Inferior parietal cortex (tissue), 1 donor: Measurements from ENCODE around the gene GPRC5C.

ENCODE experiments used
- DNase-seq: peaks from one replicate; pipeline ENCODE4 v3.0.0-alpha.2; 2016; ENCODE audit errors: extremely low spot score

Gene GPRC5C

GRCh38 chr17:74452033-74452840 lies 20.3 kb downstream of the GPRC5C start:
- DNase-seq: no peak

GRCh38 chr17:74452841-74453661 lies 21.2 kb downstream of the GPRC5C start:
- DNase-seq: no peak

GRCh38 chr17:74453665-74454196 lies 21.8 kb downstream of the GPRC5C start:
- no peak for DNase-seq

GRCh38 chr17:74454197-74455024 lies 22.5 kb downstream of the GPRC5C start:
- DNase-seq: peak; percentile 66

GRCh38 chr17:74455025-74455545 lies 23.2 kb downstream of the GPRC5C start:
- DNase-seq: no peak

GRCh38 chr17:74455821-74456220 lies 23.9 kb downstream of the GPRC5C start:
- no peak for DNase-seq

GRCh38 chr17:74457146-74457819 lies 25.4 kb downstream of the GPRC5C start:
- peak; percentile 89 for DNase-seq

- DNase-seq: no peak
These were observed 25.9 kb downstream of the GPRC5C start for GRCh38 chr17:74457820-74458166.

GRCh38 chr17:74458835-74459234 lies 26.9 kb downstream of the GPRC5C start:
- no peak for DNase-seq

GRCh38 chr17:74459622-74460021 lies 27.7 kb downstream of the GPRC5C start:
- no peak for DNase-seq

- DNase-seq: no peak
These were observed 28.4 kb downstream of the GPRC5C start for GRCh38 chr17:74460241-74460640.

GRCh38 chr17:74460996-74461395 lies 29.1 kb downstream of the GPRC5C start:
- DNase-seq: no peak

GRCh38 chr17:74461611-74462010 lies 29.7 kb downstream of the GPRC5C start:
- DNase-seq: no peak

- DNase-seq: no peak
These were observed 33.0 kb downstream of the GPRC5C start for GRCh38 chr17:74464730-74465377.

GRCh38 chr17:74465378-74466110 lies 33.7 kb downstream of the GPRC5C start:
- DNase-seq: no peak

- no peak for DNase-seq
These were observed 34.4 kb downstream of the GPRC5C start, which contains the start of gene CD300A for GRCh38 chr17:74466111-74466827. TSS of gene CD300A (plus strand) at chr17:74466634. CDS start at chr17:74466704, 70 bp downstream.

GRCh38 chr17:74466828-74467184 lies 34.9 kb downstream of the GPRC5C start:
- no peak for DNase-seq

GRCh38 chr17:74467221-74467951 lies 35.5 kb downstream of the GPRC5C start:
- no peak for DNase-seq
